Measurements from ENCODE around the gene CYBC1. TPM values are rescaled to one million over a fixed set of nuclear protein-coding genes. Genes with fewer than 3 reads are reported as not detected.

The CYBC1 gene
- total RNA-seq, 2 experiments from 2014 or later = 470 to 679 TPM

DNA sequence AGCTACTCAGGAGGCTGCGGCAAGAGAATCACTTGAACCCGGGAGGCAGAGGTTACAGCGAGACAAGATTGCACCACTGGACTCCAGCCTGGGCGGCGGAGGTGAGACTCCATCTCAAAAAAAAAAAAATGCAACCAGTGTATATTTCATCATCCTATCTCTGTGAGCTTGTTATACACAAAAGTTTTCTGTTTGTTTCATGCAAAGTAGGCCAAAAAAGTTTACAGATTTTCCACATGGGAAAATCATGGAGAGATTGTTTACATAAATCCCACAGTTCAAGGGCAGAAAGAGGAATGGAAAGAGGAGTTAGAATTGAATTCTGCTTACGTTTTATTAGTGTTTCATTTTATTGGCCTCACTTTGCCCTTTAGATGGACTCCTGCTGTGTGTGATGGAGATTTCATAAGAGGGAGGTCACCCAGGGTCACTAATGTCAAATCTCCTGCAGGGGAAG lies 32.7 kb upstream of the CYBC1 start:
- no peak overlapping the region for H3K4me2 ChIP-seq (ENCODE audit: low read length)
- H3K9me2 ChIP-seq (ENCODE audit: insufficient read depth, low read length) = no peaks in the 10 kb centered on the region
- no peak overlapping the region for H2AFZ ChIP-seq (ENCODE audit: low read length)
- no peaks in the 10 kb centered on the region for H3K79me2 ChIP-seq (ENCODE audit: insufficient read depth, low read depth, low read length)
- intact Hi-C loops (cut with micrococcal nuclease; ENCODE audit: unreplicated experiment) = no loop called here
- no peaks in the 10 kb centered on the region for H4K20me1 ChIP-seq (ENCODE audit: insufficient read depth, low read length)
- no peak overlapping the region for H3K27ac ChIP-seq (ENCODE audit: low read depth, low read length, poor library complexity, severe bottlenecking)
- no peaks in the 10 kb centered on the region for H3K9me3 ChIP-seq (ENCODE audit: low read length)
- no TSS peak for BruUV-seq (replicated peaks)
- ChIA-PET CTCF (ENCODE audit: unreplicated experiment) (no interaction called here), POLR2A (no interaction called here)
- peaks cover 89% of the 10 kb centered on the region for H3K36me3 ChIP-seq (ENCODE audit: insufficient read depth, low read length)
- H3K4me1 ChIP-seq (ENCODE audit: insufficient read depth, low read length, poor library complexity, severe bottlenecking) = no peaks in the 10 kb centered on the region
- H3K4me3 ChIP-seq (ENCODE audit: low read depth, low read length, poor library complexity, severe bottlenecking) = no peak overlapping the region
- no peak for DNase-seq (ENCODE audit: low spot score)
- TF ChIP-seq EZH2phosphoT487 (IDR thresholded peaks at IDR 0.05; ENCODE audit: borderline replicate concordance, low read depth, low read length) (no peak), CTCF (conservative IDR thresholded peaks at IDR 0.05; ENCODE audit: low read length) (no peak)

DNA sequence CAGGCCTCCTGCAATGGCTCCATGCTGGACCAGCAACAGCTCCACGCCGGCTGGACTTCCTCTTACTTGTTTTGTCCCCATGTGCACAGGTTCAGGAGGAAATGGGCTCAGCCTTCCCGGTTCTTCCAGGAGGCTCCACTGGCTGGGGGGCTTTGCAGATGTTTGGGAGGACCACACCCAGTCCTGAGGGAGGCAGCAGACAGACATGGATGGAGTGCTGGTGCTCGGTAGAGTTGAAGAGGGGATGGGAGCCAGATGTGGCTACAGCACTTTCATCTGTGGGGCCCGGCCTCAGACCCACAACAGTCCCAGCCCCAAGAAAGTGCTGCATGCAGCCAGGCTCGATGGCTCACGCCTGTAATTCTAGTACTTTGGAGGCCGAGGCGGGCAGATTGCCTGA lies 29.8 kb upstream of the CYBC1 start:
- TF ChIP-seq CTCF (conservative IDR thresholded peaks at IDR 0.05; ENCODE audit: low read length) = no peak
- no peak for TF ChIP-seq EZH2phosphoT487 (IDR thresholded peaks at IDR 0.05; ENCODE audit: borderline replicate concordance, low read depth, low read length)
- no peak for DNase-seq (ENCODE audit: low spot score)
- H3K27ac ChIP-seq (ENCODE audit: low read depth, low read length, poor library complexity, severe bottlenecking) = no peak overlapping the region
- no peaks in the 10 kb centered on the region for H3K9me2 ChIP-seq (ENCODE audit: insufficient read depth, low read length)
- no peaks in the 10 kb centered on the region for H3K79me2 ChIP-seq (ENCODE audit: insufficient read depth, low read depth, low read length)
- H3K4me3 ChIP-seq (ENCODE audit: low read depth, low read length, poor library complexity, severe bottlenecking) = no peak overlapping the region
- no peaks in the 10 kb centered on the region for H3K9me3 ChIP-seq (ENCODE audit: low read length)
- H4K20me1 ChIP-seq (ENCODE audit: insufficient read depth, low read length) = no peaks in the 10 kb centered on the region
- ChIA-PET CTCF (ENCODE audit: unreplicated experiment) (interaction anchor here (0.6 kb wide), 2 partner anchors 70 to 79 kb away, joined by 3 to 9 read pairs; no protein-coding TSS in a partner anchor), POLR2A (interaction anchor here (0.7 to 1.1 kb wide), 2 partner anchors 13 to 80 kb away, joined by 4 to 5 read pairs; no protein-coding TSS in a partner anchor)
- BruUV-seq (replicated peaks) = no TSS peak
- intact Hi-C loops (cut with micrococcal nuclease; ENCODE audit: unreplicated experiment) = loop anchor here (2.0 kb wide), 1 partner anchor 72 kb away; no protein-coding TSS in a partner anchor
- H3K36me3 ChIP-seq (ENCODE audit: insufficient read depth, low read length) = peaks cover 83% of the 10 kb centered on the region
- no peak overlapping the region for H2AFZ ChIP-seq (ENCODE audit: low read length)
- H3K4me2 ChIP-seq (ENCODE audit: low read length) = no peak overlapping the region
- no peaks in the 10 kb centered on the region for H3K4me1 ChIP-seq (ENCODE audit: insufficient read depth, low read length, poor library complexity, severe bottlenecking)

DNA sequence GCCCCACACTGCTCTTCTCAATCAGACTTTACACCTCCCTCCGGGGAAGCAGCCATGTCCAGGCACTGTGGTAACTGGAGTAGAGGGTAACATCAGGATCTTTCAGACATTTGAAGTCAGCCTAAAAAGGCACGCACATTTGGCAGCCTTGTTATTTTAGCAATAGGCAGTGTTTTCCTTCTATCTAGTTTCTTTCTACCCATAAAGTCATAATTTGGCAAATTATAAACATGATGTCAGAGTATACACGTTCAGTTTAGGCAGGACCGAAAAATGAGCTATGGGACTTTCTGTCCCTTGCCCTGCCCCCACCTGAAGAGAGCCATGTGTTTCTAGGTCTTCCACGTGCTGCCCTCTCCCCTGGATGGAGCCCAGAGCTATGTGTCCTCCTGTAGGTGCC lies 29.1 kb upstream of the CYBC1 start:
- H3K36me3 ChIP-seq (ENCODE audit: insufficient read depth, low read length) = peaks cover 85% of the 10 kb centered on the region
- POLR2A ChIA-PET = no interaction called here
- no TSS peak for BruUV-seq (replicated peaks)
- no peaks in the 10 kb centered on the region for H3K4me1 ChIP-seq (ENCODE audit: insufficient read depth, low read length, poor library complexity, severe bottlenecking)
- H3K4me2 ChIP-seq (ENCODE audit: low read length) = no peak overlapping the region
- H4K20me1 ChIP-seq (ENCODE audit: insufficient read depth, low read length) = no peaks in the 10 kb centered on the region
- no peaks in the 10 kb centered on the region for H3K79me2 ChIP-seq (ENCODE audit: insufficient read depth, low read depth, low read length)
- DNase-seq (ENCODE audit: low spot score) = no peak
- H3K9me2 ChIP-seq (ENCODE audit: insufficient read depth, low read length) = no peaks in the 10 kb centered on the region
- intact Hi-C loops (cut with micrococcal nuclease; ENCODE audit: unreplicated experiment) = loop anchor here (2.0 kb wide), 1 partner anchor 73 kb away; no protein-coding TSS in a partner anchor
- no peak overlapping the region for H3K27ac ChIP-seq (ENCODE audit: low read depth, low read length, poor library complexity, severe bottlenecking)
- no peak overlapping the region for H2AFZ ChIP-seq (ENCODE audit: low read length)
- CTCF ChIA-PET (ENCODE audit: unreplicated experiment) = no interaction called here
- TF ChIP-seq CTCF (conservative IDR thresholded peaks at IDR 0.05; ENCODE audit: low read length) = no peak
- no peak for TF ChIP-seq EZH2phosphoT487 (IDR thresholded peaks at IDR 0.05; ENCODE audit: borderline replicate concordance, low read depth, low read length)
- no peaks in the 10 kb centered on the region for H3K9me3 ChIP-seq (ENCODE audit: low read length)
- no peak overlapping the region for H3K4me3 ChIP-seq (ENCODE audit: low read depth, low read length, poor library complexity, severe bottlenecking)
